Colonic mucosa (tissue), 4 donors: Measurements from ENCODE around the gene LAMA4. TPM values are rescaled to one million over a fixed set of nuclear protein-coding genes. Genes with fewer than 3 reads are reported as not detected.

Experiments used
- DNase-seq: peaks from one replicate; pipeline ENCODE4 v3.0.0-alpha.2; 2020
- H3K27ac ChIP-seq: fragments of 200-600 bp; one replicate; pipeline ENCODE4 v1.8.0; 2021
- H3K27me3 ChIP-seq: fragments of 200-600 bp; one replicate; pipeline ENCODE4 v1.8.0; 2021
- H3K36me3 ChIP-seq: fragments of 200-600 bp; one replicate; pipeline ENCODE4 v1.8.0; 2021
- H3K4me1 ChIP-seq: fragments of 200-600 bp; one replicate; pipeline ENCODE4 v1.8.0; 2021; ENCODE audit warnings: mild to moderate bottlenecking
- H3K4me3 ChIP-seq: fragments of 200-600 bp; one replicate; pipeline ENCODE4 v1.8.0; 2021
- H3K9ac ChIP-seq, 2 donors: one replicate each; pipeline ENCODE4 v1.7.0; 2013; ENCODE audit warnings: control low read depth in 2 of 2, low read depth in 2 of 2, low read length in 2 of 2
- H3K9me3 ChIP-seq: fragments of 200-600 bp; one replicate; pipeline ENCODE4 v1.8.0; 2021
- CTCF ChIP-seq: fragments of 200-600 bp; IDR thresholded peaks from one replicate; pipeline ENCODE4 v1.8.0; 2022; ENCODE audit warnings: antibody characterized with exemption, mild to moderate bottlenecking
- intact Hi-C: fragments of 100-400 bp; cut with DNase I; formaldehyde crosslinking; loops from one replicate; pipeline ENCODE4 v1.14.1; 2022
- total RNA-seq, 2 donors: library from RNA; stranded (reverse); fragmentation: NEBNext Ultra II Directional in 1 of 2; extraction: Animal tissue kit (Norgen Biotek cat#: 25700) in 1 of 2; gene quantifications; one replicate each; pipeline ENCODE4 v1.2.1, GENCODE V29; 2021
- donor health status: healthy.
- donor health status: DM: no; HTN: no; CAD: no.
- donor health status: DM: no; HTN: no; CAD: no.

Gene LAMA4
- total RNA-seq, 2 donors from 2014 or later: 15.8 to 35.1 TPM

GRCh38 chr6:112245511-112246203 lies 8.7 kb downstream of the LAMA4 start:
- H3K36me3 ChIP-seq: no peaks in the 10 kb centered on the region
- H3K4me1 ChIP-seq: no peaks in the 10 kb centered on the region
- no peak for TF ChIP-seq CTCF
- H3K27ac ChIP-seq: peak overlapping the region; percentile 62
- no peak overlapping the region for H3K4me3 ChIP-seq
- no peaks in the 10 kb centered on the region for H3K9me3 ChIP-seq
- intact Hi-C loops: no loop called here
- DNase-seq: no peak
- H3K27me3 ChIP-seq: no peaks in the 10 kb centered on the region
- H3K9ac ChIP-seq: no peak overlapping the region

GRCh38 chr6:112243861-112244827 lies 10.2 kb downstream of the LAMA4 start:
- DNase-seq: no peak
- H3K9me3 ChIP-seq: no peaks in the 10 kb centered on the region
- no peak for TF ChIP-seq CTCF
- H3K27me3 ChIP-seq: no peaks in the 10 kb centered on the region
- no peak overlapping the region for H3K9ac ChIP-seq
- H3K36me3 ChIP-seq: no peaks in the 10 kb centered on the region
- no peaks in the 10 kb centered on the region for H3K4me1 ChIP-seq
- intact Hi-C loops: no loop called here
- no peak overlapping the region for H3K4me3 ChIP-seq
- H3K27ac ChIP-seq: peak overlapping the region; percentile 15

- Histone ChIP-seq H3K4me1 (no peaks in the 10 kb centered on the region), H3K9ac (no peak overlapping the region), H3K27ac (no peak overlapping the region), H3K27me3 (no peaks in the 10 kb centered on the region), H3K36me3 (no peaks in the 10 kb centered on the region), H3K9me3 (no peaks in the 10 kb centered on the region), H3K4me3 (no peak overlapping the region)
- no peak for TF ChIP-seq CTCF
- intact Hi-C loops: no loop called here
- DNase-seq: no peak
Observed at GRCh38 chr6:112241820-112242429, 12.4 kb downstream of the LAMA4 start.

- Histone ChIP-seq H3K27ac (peak overlapping the region; percentile 24), H3K4me3 (no peak overlapping the region), H3K36me3 (no peaks in the 10 kb centered on the region), H3K9me3 (no peaks in the 10 kb centered on the region), H3K27me3 (no peaks in the 10 kb centered on the region), H3K4me1 (no peaks in the 10 kb centered on the region), H3K9ac (no peak overlapping the region)
- intact Hi-C loops: no loop called here
- peak; percentile 44 for DNase-seq
- TF ChIP-seq CTCF: no peak
Observed at GRCh38 chr6:112237595-112237994, 16.8 kb downstream of the LAMA4 start.

GRCh38 chr6:112237066-112237465 lies 17.3 kb downstream of the LAMA4 start:
- Histone ChIP-seq H3K36me3 (no peaks in the 10 kb centered on the region), H3K4me1 (no peaks in the 10 kb centered on the region), H3K27me3 (no peaks in the 10 kb centered on the region), H3K9ac (no peak overlapping the region), H3K9me3 (no peaks in the 10 kb centered on the region), H3K4me3 (no peak overlapping the region), H3K27ac (peak overlapping the region; percentile 24)
- intact Hi-C loops: no loop called here
- no peak for TF ChIP-seq CTCF
- no peak for DNase-seq
